A172 (cell line): ENCODE data around the gene MSL1. TPM values are rescaled to one million over a fixed set of nuclear protein-coding genes. Genes with fewer than 3 reads are reported as not detected.

Source experiments
- DNase-seq: peaks from one replicate; pipeline ENCODE4 v3.0.0-alpha.2; 2015; ENCODE audit warnings: low spot score
- total RNA-seq: library from RNA; depleted of rRNA; stranded (reverse); fragments of >200 nt; shearing (Covaris generic); gene quantifications from 2 replicates; pipeline ENCODE4 v1.2.3, GENCODE V29; 2014

Gene MSL1
- total RNA-seq, 1 experiment from 2014 or later, result 64.3 TPM

- no peak for DNase-seq
Measured at GRCh38 chr17:40103688-40104087, 18.1 kb upstream of the MSL1 start.

- DNase-seq, result no peak
Measured at GRCh38 chr17:40104594-40105486, 16.9 kb upstream of the MSL1 start.

- DNase-seq, result no peak
Measured at GRCh38 chr17:40105861-40106759, 15.7 kb upstream of the MSL1 start.

- DNase-seq, result no peak
Measured at GRCh38 chr17:40106760-40107521, 14.8 kb upstream of the MSL1 start.

- no peak for DNase-seq
Measured at GRCh38 chr17:40107522-40108174, 14.1 kb upstream of the MSL1 start.

- DNase-seq, result no peak
Measured at GRCh38 chr17:40108970-40109824, 12.6 kb upstream of the MSL1 start.

- DNase-seq, result no peak
Measured at GRCh38 chr17:40110026-40110845, 11.5 kb upstream of the MSL1 start.

GRCh38 chr17:40111221-40112128, 10.3 kb upstream of the MSL1 start:
- peak; percentile 96 for DNase-seq

- DNase-seq, result no peak
Measured at GRCh38 chr17:40112191-40112711, 9.5 kb upstream of the MSL1 start.

- DNase-seq, result no peak
Measured at GRCh38 chr17:40112718-40113109, 9.1 kb upstream of the MSL1 start.

- peak; percentile 94 for DNase-seq
Measured at GRCh38 chr17:40113110-40113906, 8.5 kb upstream of the MSL1 start.

GRCh38 chr17:40113907-40114245, 7.9 kb upstream of the MSL1 start:
- no peak for DNase-seq

GRCh38 chr17:40115101-40115436, 6.7 kb upstream of the MSL1 start:
- DNase-seq, result no peak

- no peak for DNase-seq
Measured at GRCh38 chr17:40122136-40122998, 596 bp downstream of the MSL1 start.

GRCh38 chr17:40122999-40123810, 1.4 kb downstream of the MSL1 start:
- DNase-seq, result peak; percentile 32

GRCh38 chr17:40123811-40124114, 2.0 kb downstream of the MSL1 start:
- DNase-seq, result no peak
